Stimulated activated naive CD8-positive, alpha-beta T cell treated with anti-CD3 and anti-CD28 coated beads, Interleukin-15, amount 100 ng/mL, for 72 hours (primary cell): ENCODE data around the gene RIPOR2.
"Not testable (repeated sequence)": the region's sequence is repeated elsewhere in the genome, so short reads cannot be mapped to it uniquely, and the experiment has no call there.

Experiments
- ATAC-seq: fragments of 150-1000 bp; cut with Tn5 transposase; 2 replicates; pipeline ENCODE4 v1.10.0; 2021; ENCODE audit warnings: mild to moderate bottlenecking, moderate library complexity
- DNase-seq, 2 donors: peaks; one replicate each; pipeline ENCODE4 v3.0.0; 2021 to 2022
- H3K27ac Mint-ChIP-seq, 2 donors: one replicate each; pipeline ENCODE4 v1.8.0; 2022; ENCODE audit warnings: mild to moderate bottlenecking in 2 of 2, mixed read lengths in 2 of 2, moderate library complexity in 2 of 2
- H3K27me3 Mint-ChIP-seq: one replicate; pipeline ENCODE4 v1.8.0; 2022; ENCODE audit warnings: mixed read lengths
- H3K4me1 Mint-ChIP-seq: one replicate; pipeline ENCODE4 v1.8.0; 2022; ENCODE audit warnings: mild to moderate bottlenecking, mixed read lengths
- H3K4me3 Mint-ChIP-seq, 2 donors: one replicate each; pipeline ENCODE4 v1.8.0; 2022; ENCODE audit warnings: mild to moderate bottlenecking in 2 of 2, mixed read lengths in 2 of 2, moderate library complexity in 1 of 2
- H3K9me3 Mint-ChIP-seq, 2 donors: one replicate each; pipeline ENCODE4 v1.8.0; 2022; ENCODE audit warnings: mixed read lengths in 2 of 2

RIPOR2 gene

DNA sequence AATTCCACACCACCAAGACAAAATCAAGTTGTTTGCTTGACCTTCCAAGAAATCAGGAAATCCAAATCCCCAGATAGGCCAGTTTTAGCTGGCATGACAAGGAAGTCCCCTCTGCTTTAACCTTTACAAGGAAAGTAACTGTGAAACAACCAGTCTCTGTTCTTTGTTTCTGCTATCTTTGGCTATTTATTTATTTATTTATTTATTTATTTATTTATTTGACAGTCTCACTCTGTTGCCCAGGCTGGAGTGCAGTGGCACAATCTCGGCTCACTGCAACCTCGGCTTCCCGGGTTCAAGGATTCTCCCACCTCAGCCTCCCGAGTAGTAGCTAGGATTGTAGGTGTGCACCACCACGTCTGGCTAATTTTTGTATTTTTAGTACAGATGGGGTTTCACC is 175.6 kb downstream of the RIPOR2 start:
- Mint-ChIP-seq H3K4me1 (peaks cover 9% of the 10 kb centered on the region), H3K4me3 (no peak overlapping the region), H3K9me3 (no peaks in the 10 kb centered on the region), H3K27me3 (no peaks in the 10 kb centered on the region), H3K27ac (no peak overlapping the region)
- ATAC-seq, result no peak
- DNase-seq, result no peak

DNA sequence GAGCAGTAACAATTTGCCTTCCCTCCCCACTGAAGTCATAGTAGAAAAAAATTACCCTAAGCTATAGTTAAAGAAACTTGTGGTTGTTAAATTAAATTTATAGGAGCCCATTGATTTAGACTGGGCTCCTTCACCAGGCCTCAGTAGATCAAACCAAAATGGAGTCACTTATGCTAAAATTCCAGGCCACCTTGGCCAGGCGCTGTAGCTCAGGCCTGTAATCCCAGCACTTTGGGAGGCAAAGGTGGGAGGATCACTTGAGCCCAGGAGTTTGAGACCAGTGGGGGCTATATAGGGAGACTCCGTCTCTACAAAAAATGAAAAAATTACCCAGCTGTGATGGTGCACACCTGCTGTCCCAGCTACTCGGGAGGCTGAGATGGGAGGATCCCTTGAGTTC is 176.0 kb downstream of the RIPOR2 start:
- Mint-ChIP-seq H3K4me1 (peaks cover 6% of the 10 kb centered on the region), H3K27ac (no peak overlapping the region), H3K27me3 (no peaks in the 10 kb centered on the region), H3K9me3 (no peaks in the 10 kb centered on the region), H3K4me3 (no peak overlapping the region)
- no peak for DNase-seq
- no peak for ATAC-seq

DNA sequence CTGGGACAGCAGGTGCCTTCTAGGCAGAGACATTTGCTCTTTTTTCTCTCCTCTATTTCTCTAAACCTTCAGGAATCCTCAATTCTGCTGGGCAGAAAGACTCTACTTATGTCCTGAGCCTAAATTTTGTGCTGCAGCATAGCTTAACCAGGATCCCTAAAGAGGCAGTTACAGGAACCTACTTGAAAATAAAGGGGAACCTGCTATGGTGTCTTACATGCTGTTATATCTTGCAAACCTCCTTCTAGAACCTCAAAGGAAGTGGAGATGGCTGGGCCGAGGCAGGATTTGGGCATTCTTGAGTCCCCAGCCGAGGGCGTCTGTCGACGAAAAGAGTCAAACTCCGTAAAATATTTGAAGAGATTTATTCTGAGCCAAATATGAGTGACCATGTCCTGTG is 178.1 kb downstream of the RIPOR2 start:
- H3K27ac Mint-ChIP-seq, result no peak overlapping the region
- DNase-seq, result no peak
- no peaks in the 10 kb centered on the region for H3K27me3 Mint-ChIP-seq
- peaks cover 0 to 12% of the 10 kb centered on the region in 2 donors for H3K9me3 Mint-ChIP-seq
- no peak for ATAC-seq
- peaks cover 6% of the 10 kb centered on the region for H3K4me1 Mint-ChIP-seq
- H3K4me3 Mint-ChIP-seq, result no peak overlapping the region

DNA sequence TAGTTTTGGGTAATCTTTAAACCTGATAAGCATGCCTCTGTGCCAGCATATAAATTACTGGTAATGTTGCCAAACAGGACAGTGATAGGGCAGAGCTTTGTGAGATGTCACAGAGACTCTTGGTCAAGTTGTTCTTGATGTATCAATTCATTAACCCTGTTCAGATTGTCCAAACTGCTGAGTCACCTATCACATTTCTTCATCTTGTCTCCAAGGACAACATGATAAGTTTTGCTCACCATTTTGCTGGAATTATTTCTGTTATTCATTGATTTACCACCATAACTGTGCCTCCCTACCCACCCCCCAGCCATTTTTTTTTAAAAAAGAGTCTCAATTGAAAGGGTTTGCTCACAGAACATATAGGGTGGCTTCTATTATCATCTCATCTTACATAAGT is 180.5 kb downstream of the RIPOR2 start:
- Mint-ChIP-seq H3K27me3 (peaks cover 11% of the 10 kb centered on the region), H3K27ac (no peak overlapping the region), H3K4me1 (no peaks in the 10 kb centered on the region), H3K4me3 (no peak overlapping the region), H3K9me3 (peaks cover 5 to 12% of the 10 kb centered on the region in 2 donors)
- no peak for DNase-seq
- ATAC-seq, result no peak

DNA sequence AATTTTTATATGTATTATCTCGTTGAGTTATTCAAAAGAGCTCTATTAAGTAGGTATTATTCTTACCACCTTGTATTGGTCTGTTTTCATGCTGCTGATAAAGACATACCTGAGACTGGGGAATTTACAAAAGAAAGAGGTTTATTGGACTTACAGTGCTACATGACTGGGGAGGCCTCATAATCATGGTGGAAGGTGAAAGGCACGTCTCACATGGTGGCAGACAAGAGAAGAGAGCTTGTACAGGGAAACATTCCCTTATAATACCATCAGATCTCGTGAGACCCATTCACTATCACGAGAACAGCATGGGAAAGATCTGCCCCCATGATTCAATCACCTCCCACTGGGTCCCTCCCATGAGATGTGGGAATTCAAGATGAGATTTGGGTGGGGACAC is 181.4 kb downstream of the RIPOR2 start:
- ATAC-seq, H3K4me3 Mint-ChIP-seq, H3K4me1 Mint-ChIP-seq, H3K27ac Mint-ChIP-seq, DNase-seq: not testable (repeated sequence)
- H3K27me3 Mint-ChIP-seq, result peaks cover 13% of the 10 kb centered on the region
- peaks cover 5 to 12% of the 10 kb centered on the region in 2 donors for H3K9me3 Mint-ChIP-seq
